Endothelial cell of umbilical vein (primary cell): ENCODE measurements around the gene PCDHGA4. TPM values are rescaled to one million over a fixed set of nuclear protein-coding genes. Genes with fewer than 3 reads are reported as not detected.
"Not testable (repeated sequence)": the region's sequence is repeated elsewhere in the genome, so short reads cannot be mapped to it uniquely, and the experiment has no call there.

Experiments used
- BruUV-seq: library from RNA; stranded (reverse); fragments of 400-500 nt; replicated peaks from 2 replicates; lab custom pipeline; 2021; lab: Mats Ljungman, UMichigan
- CTCF ChIA-PET: fragments of 300-600, 350-600 bp; sonication (Branson Sonifier 250); formaldehyde crosslinking; loops from one replicate; lab custom pipeline; 2021; ENCODE audit warnings: antibody characterized with exemption, inconsistent platforms; lab: Charles Lee
- POLR2A ChIA-PET: fragments of 300-600, 350-600 bp; sonication (Branson Sonifier 250); formaldehyde crosslinking; loops from one replicate; lab custom pipeline; 2021; ENCODE audit warnings: antibody characterized with exemption, inconsistent platforms; lab: Charles Lee
- DNase-seq: peaks from one replicate; pipeline ENCODE4 v3.0.0-alpha.2; 2011; ENCODE audit warnings: low read depth, low spot score
- FAIRE-seq: peaks from 2 replicates; lab custom pipeline; 2011; peaks lifted over from hg19 to GRCh38; lab: Jason Lieb, UNC
- H2AFZ ChIP-seq: 2 replicates; pipeline ENCODE4 v1.6.0; 2012; ENCODE audit warnings: low read depth, low read length, control low read depth, inconsistent platforms
- H3K27ac ChIP-seq: 2 replicates; pipeline ENCODE4 v1.5.1; 2011; ENCODE audit warnings: low read depth, mild to moderate bottlenecking, control low read depth, low read length, moderate library complexity; ENCODE audit not compliant: insufficient read depth
- H3K27me3 ChIP-seq, 2 experiments: 2 replicates each; pipeline versions ENCODE4 v1.6.0 to v1.6.1; 2011; ENCODE audit warnings: low read length in 2 of 2, mixed read lengths in 1 of 2; ENCODE audit not compliant: control insufficient read depth in 2 of 2, insufficient read depth in 2 of 2
- H3K36me3 ChIP-seq, 2 experiments: 2 replicates in 1 of 2; 3 replicates in 1 of 2; pipeline ENCODE4 v1.5.1; 2011; ENCODE audit warnings: low read length in 2 of 2, mild to moderate bottlenecking in 1 of 2, moderate library complexity in 1 of 2; ENCODE audit not compliant: control insufficient read depth in 2 of 2, insufficient read depth in 2 of 2; ENCODE audit errors: extremely low read depth in 1 of 2
- H3K4me1 ChIP-seq: 3 replicates; pipeline ENCODE4 v1.5.1; 2011; ENCODE audit warnings: mild to moderate bottlenecking, low read length; ENCODE audit not compliant: control insufficient read depth, insufficient read depth; ENCODE audit errors: extremely low read depth
- H3K4me2 ChIP-seq: 2 replicates; pipeline ENCODE4 v1.6.1; 2011; ENCODE audit warnings: low read length, control low read depth, mixed read lengths; ENCODE audit not compliant: insufficient read depth
- H3K4me3 ChIP-seq, 3 experiments: fragments of 200-600 bp in 1 of 3; sonication (generic), shearing (Covaris generic) in 1 of 3; replicated peaks in 1 of 3; 2 replicates each; pipeline ENCODE4 v1.5.1; 2011 to 2016; ENCODE audit warnings: control low read depth in 3 of 3, low read length in 3 of 3, mild to moderate bottlenecking in 2 of 3, inconsistent platforms in 1 of 3, low read depth in 1 of 3, moderate library complexity in 1 of 3; ENCODE audit not compliant: insufficient read depth in 1 of 3
- H3K79me2 ChIP-seq: 2 replicates; pipeline ENCODE4 v1.6.0; 2012; ENCODE audit warnings: low read length, inconsistent platforms; ENCODE audit not compliant: control insufficient read depth, insufficient read depth
- H3K9ac ChIP-seq: replicated peaks from 2 replicates; pipeline ENCODE3; 2011; ENCODE audit warnings: low read length, control low read depth; ENCODE audit not compliant: insufficient read depth; ENCODE audit errors: extremely low read depth
- H3K9me1 ChIP-seq: replicated peaks from 3 replicates; pipeline ENCODE4 v1.6.0; 2011; ENCODE audit warnings: mild to moderate bottlenecking, low read length; ENCODE audit not compliant: control insufficient read depth, insufficient read depth; ENCODE audit errors: extremely low read depth
- H3K9me3 ChIP-seq: replicated peaks from 2 replicates; pipeline ENCODE4 v1.5.1; 2012; ENCODE audit warnings: low read length, inconsistent platforms; ENCODE audit not compliant: control insufficient read depth, insufficient read depth
- H4K20me1 ChIP-seq: replicated peaks from 2 replicates; pipeline ENCODE3; 2011; ENCODE audit warnings: mild to moderate bottlenecking, low read length; ENCODE audit not compliant: control insufficient read depth, insufficient read depth; ENCODE audit errors: extremely low read depth
- EZH2 ChIP-seq: IDR thresholded peaks from 2 replicates; pipeline ENCODE4 v1.6.1; 2012; ENCODE audit warnings: borderline replicate concordance, low read depth, mild to moderate bottlenecking, moderate library complexity, low read length, inconsistent platforms; ENCODE audit not compliant: severe bottlenecking
- FOS ChIP-seq: IDR thresholded peaks from 2 replicates; pipeline ENCODE4 v1.6.1; 2011; ENCODE audit warnings: mild to moderate bottlenecking, low read length, moderate library complexity, borderline replicate concordance; ENCODE audit not compliant: insufficient read depth
- GATA2 ChIP-seq: IDR thresholded peaks from 2 replicates; pipeline ENCODE4 v1.7.0; 2011; ENCODE audit warnings: low read depth, mild to moderate bottlenecking, moderate library complexity, mixed read lengths, low read length; ENCODE audit not compliant: insufficient read length, insufficient read depth
- MYC ChIP-seq: IDR thresholded peaks from one replicate; pipeline ENCODE4 v1.6.1; 2011; ENCODE audit warnings: mild to moderate bottlenecking, low read depth, low read length
- dilution Hi-C: fragments of 300-500 bp; cut with MboI; formaldehyde crosslinking; loops from one replicate; pipeline ENCODE4 v1.15.0; 2019; ENCODE audit warnings: low sequenced_read_pairs; ENCODE audit not compliant: extremely low pct_ligation_motif_present
- intact Hi-C: fragments of 100-400 bp; cut with micrococcal nuclease; formaldehyde crosslinking; loops from one replicate; pipeline ENCODE4 v1.10.0; 2022
- polyA plus RNA-seq, 4 experiments: library from polyadenylated mRNA; depleted of rRNA in 3 of 4; stranded (reverse) in 3 of 4; unstranded in 1 of 4; fragments of >200 nt; gene quantifications; 2 replicates each; pipeline versions ENCODE4 v1.2.1 to v1.2.3, GENCODE V29; 2011 to 2012; ENCODE audit warnings: missing spikeins in 1 of 4
- total RNA-seq: library from RNA; stranded (reverse); gene quantifications from 2 replicates; pipeline ENCODE4 v1.2.3, GENCODE V29; 2021
- TF ChIP-seq, protein P1 (sequence below), 2 donors: IDR thresholded peaks; 1 replicate in 1 of 2; 2 replicates in 1 of 2; pipeline ENCODE4 v1.5.1; 2011; ENCODE audit warnings: low read length in 2 of 2, mild to moderate bottlenecking in 2 of 2, moderate library complexity in 2 of 2, control low read depth in 1 of 2, inconsistent platforms in 1 of 2, low read depth in 1 of 2; ENCODE audit not compliant: insufficient read depth in 1 of 2; ENCODE audit errors: extremely low read depth in 1 of 2
- TF ChIP-seq, protein P2 (sequence below): IDR thresholded peaks from 2 replicates; pipeline ENCODE4 v1.6.1; 2011; ENCODE audit not compliant: insufficient read depth, insufficient read length

The PCDHGA4 gene
- total and polyA plus RNA-seq, 2 donors (not counting 3 experiments of a cell fraction or from before 2014, with no cell fraction given), result 2.6 to 3.0 TPM

GRCh38 chr5:141375444-141376155 is 20.8 kb downstream of the PCDHGA4 start:
- H3K27ac ChIP-seq, DNase-seq, dilution Hi-C loops, H3K79me2 ChIP-seq, H3K4me1 ChIP-seq, FAIRE-seq, H2AFZ ChIP-seq, H4K20me1 ChIP-seq, POLR2A ChIA-PET, intact Hi-C loops, H3K9me1 ChIP-seq, H3K36me3 ChIP-seq, H3K4me3 ChIP-seq, H3K9me3 ChIP-seq, H3K9ac ChIP-seq, BruUV-seq, H3K4me2 ChIP-seq: not testable (repeated sequence)
- peak; percentile 9 for TF ChIP-seq EZH2
- peaks cover 30 to 67% of the 10 kb centered on the region in 2 experiments for H3K27me3 ChIP-seq
- CTCF ChIA-PET, result interaction anchor here (1.4 to 3.2 kb wide), 3 partner anchors 7 to 188 kb away, joined by 4 to 41 read pairs (median 10); partner anchors contain the start of gene PCDHGA7

- Histone ChIP-seq H3K4me3 (peak within 1 kb of the TSS in 2 of 3 experiments; percentile 11 to 39), H3K27me3 (peaks cover 29 to 61% of the 10 kb centered on the region in 2 experiments), H2AFZ (peak within 1 kb of the TSS; percentile 56), H3K9ac (no peak within 1 kb of the TSS), H3K79me2 (no peaks in the 10 kb centered on the region), H3K9me1 (no peaks in the 10 kb centered on the region), H3K9me3 (no peaks in the 10 kb centered on the region), H3K4me1 (no peaks in the 10 kb centered on the region), H3K36me3 (no peaks in the 10 kb centered on the region), H3K27ac (no peak within 1 kb of the TSS), H4K20me1 (no peaks in the 10 kb centered on the region), H3K4me2 (peak within 1 kb of the TSS; percentile 22)
- POLR2A ChIA-PET, result no interaction called here
- CTCF ChIA-PET, result interaction anchor here (0.8 to 3.6 kb wide), 12 partner anchors 9 to 185 kb away, joined by 3 to 21 read pairs (median 6); partner anchors contain the start of genes PCDHGA1, PCDHGA11, PCDHGA12 and PCDHGA2
- intact Hi-C loops (no loop called here), dilution Hi-C loops (no loop called here)
- BruUV-seq, result no TSS peak
- TF ChIP-seq MYC (no peak), FOS (no peak), EZH2 (peak; percentile 44), GATA2 (no peak)
- TF ChIP-seq, protein P1, sequence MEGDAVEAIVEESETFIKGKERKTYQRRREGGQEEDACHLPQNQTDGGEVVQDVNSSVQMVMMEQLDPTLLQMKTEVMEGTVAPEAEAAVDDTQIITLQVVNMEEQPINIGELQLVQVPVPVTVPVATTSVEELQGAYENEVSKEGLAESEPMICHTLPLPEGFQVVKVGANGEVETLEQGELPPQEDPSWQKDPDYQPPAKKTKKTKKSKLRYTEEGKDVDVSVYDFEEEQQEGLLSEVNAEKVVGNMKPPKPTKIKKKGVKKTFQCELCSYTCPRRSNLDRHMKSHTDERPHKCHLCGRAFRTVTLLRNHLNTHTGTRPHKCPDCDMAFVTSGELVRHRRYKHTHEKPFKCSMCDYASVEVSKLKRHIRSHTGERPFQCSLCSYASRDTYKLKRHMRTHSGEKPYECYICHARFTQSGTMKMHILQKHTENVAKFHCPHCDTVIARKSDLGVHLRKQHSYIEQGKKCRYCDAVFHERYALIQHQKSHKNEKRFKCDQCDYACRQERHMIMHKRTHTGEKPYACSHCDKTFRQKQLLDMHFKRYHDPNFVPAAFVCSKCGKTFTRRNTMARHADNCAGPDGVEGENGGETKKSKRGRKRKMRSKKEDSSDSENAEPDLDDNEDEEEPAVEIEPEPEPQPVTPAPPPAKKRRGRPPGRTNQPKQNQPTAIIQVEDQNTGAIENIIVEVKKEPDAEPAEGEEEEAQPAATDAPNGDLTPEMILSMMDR (IDR thresholded peaks at IDR 0.05; ENCODE audit: extremely low read depth in 1 of 2, insufficient read depth in 1 of 2, low read depth in 1 of 2, low read length in 2 of 2), result peak; percentile 26 to 35
- TF ChIP-seq, protein P2, sequence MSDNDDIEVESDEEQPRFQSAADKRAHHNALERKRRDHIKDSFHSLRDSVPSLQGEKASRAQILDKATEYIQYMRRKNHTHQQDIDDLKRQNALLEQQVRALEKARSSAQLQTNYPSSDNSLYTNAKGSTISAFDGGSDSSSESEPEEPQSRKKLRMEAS, result no peak
- FAIRE-seq (peak; percentile 76), DNase-seq (peak; percentile 34)
Observed at GRCh38 chr5:141382469-141383294, 27.9 kb downstream of the PCDHGA4 start, which contains the start of gene PCDHGA7. Gene PCDHGA7 (plus strand): TSS chr5:141382742. CDS start chr5:141382900, 158 bp downstream.
